Sciatic nerve (tissue), 2 donors: ENCODE results near the gene LIMCH1. TPM values are rescaled to one million over a fixed set of nuclear protein-coding genes. Genes with fewer than 3 reads are reported as not detected.
A peak's percentile ranks its signal among the peaks of the same experiment; 100 is the strongest.

Experiments
- ATAC-seq: fragments of 200-7000 bp; cut with Tn5 transposase; one replicate; pipeline ENCODE4 v1.9.1; 2020; ENCODE audit warnings: mild to moderate bottlenecking, moderate library complexity
- DNase-seq: peaks from one replicate; pipeline ENCODE4 v3.0.0-alpha.2; 2020; ENCODE audit warnings: low spot score
- intact Hi-C: fragments of 100-400 bp; cut with DNase I; formaldehyde crosslinking; loops from one replicate; pipeline ENCODE4 v1.14.2; 2022
- total RNA-seq: library from RNA; stranded (reverse); fragmentation: NEBNext Ultra II Directional; extraction: Animal tissue kit (Norgen Biotek cat#: 25700); gene quantifications from one replicate; pipeline ENCODE4 v1.2.1, GENCODE V29; 2021
- donor health status: DM: no; HTN: no; CAD: no.
- donor health status: DM: no; HTN: no; CAD: no.

LIMCH1 gene
- total RNA-seq, 1 donor from 2014 or later: 195 TPM

DNA sequence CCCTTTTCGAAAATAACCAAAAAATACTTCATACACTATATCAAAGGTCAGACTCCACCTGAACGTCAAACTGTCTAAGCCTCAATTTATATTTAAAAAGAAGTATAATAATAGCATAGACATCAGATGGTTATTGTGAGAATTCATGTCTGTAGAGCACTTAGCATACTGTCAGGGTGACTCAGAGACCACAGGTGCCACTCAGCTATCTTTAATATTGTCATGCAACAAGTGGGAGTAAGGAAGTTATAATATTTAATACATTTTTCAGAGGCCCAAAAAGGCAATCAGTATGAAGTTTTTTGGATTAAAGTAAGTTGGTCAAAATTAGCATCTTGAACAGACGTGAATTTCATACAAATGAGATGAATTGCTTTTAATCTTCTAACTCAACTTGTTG is 117.2 kb downstream of the LIMCH1 start:
- intact Hi-C loops: loop anchor here (10.0 kb wide), 1 partner anchor 370 kb away; no protein-coding TSS in a partner anchor
- no peak for ATAC-seq

DNA sequence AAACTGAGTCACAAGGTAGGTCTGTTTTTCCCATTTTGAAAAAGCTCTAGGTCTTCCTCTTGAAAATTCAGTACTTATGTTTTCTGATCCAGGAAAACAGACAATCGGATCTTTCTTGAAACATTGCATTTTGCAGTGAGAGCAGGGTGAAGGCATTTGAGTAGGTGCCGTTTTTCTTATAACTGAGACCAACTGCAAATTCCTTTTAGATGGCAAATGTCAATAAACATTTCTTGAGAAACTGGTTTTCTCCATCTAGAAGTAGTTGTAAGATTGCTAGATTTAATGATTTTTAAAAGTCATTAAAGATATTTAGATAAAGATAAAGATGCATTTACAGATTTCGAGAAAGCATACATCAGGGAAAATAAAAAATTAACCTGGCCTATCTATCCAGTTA is 118.1 kb downstream of the LIMCH1 start:
- ATAC-seq (no peak), DNase-seq (no peak)
- intact Hi-C loops: loop anchor here (10.0 kb wide), 1 partner anchor 371 kb away; no protein-coding TSS in a partner anchor

More for the DNA sequence above, 117.2 kb downstream of the LIMCH1 start:
- no peak for DNase-seq

DNA sequence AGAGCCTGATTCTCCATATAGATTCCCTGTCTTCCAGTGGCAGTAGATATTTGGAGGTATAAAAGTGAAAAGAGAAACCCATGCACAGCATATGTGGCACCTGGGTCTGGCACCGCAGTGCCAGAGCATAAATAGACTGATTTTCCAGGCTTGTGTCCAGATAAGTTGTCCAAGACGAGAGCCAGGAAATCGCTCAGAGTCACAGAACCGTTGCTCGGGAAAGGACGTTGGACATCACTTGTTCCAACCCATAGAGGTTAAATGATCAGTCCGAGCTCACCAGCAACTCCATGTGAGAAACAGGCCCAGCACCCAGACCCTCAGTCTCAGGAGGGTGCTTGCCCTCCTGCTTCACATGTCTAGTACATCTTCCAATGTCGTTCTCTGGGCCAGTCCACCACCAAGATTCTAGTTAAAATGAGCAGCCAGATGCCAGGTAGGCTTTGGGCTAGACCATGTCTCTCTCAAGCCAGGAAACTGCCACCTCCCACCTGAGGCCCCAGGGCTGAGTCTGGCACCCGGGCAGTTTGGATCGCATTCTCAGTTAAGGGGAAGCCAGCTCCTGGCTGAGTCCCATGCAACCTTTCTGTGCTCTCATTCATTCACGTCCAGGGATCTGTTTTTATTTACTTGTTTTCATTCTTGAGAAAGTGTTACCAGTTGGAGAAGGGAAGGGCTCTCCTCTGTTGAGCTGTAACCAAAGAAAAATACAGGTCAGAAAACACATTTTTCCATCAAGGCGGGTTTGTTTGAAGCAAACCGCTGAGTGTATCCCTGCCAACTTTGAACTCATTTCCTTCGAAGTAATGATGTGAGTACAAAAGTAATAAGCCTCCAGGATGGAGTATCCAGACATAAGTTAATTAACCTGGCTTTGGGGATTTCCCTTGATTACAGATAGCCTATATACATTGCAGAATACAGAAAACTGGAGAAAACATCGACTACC is 118.9 kb downstream of the LIMCH1 start:
- ATAC-seq (no peak), DNase-seq (no peak)
- intact Hi-C loops: loop anchor here (10.0 kb wide), 1 partner anchor 372 kb away; no protein-coding TSS in a partner anchor

DNA sequence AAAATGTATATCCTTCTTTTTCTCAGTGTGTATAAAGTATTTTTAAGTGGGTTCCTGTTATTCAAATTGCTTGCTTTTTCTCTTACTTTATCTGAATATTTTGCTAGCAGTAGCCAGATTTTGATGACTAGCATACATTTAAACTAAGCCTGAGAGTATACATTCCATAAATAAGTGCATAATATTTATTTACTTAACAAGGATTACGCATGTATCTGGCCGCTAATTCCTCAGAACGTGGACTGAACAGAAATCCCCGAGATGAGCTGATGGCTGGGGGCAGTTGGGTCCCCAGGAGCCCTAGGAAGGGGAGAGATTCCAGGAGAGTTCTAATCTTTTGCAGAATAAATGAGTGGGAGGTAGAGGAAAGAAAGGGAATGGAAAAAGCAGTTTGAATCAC is 119.6 kb downstream of the LIMCH1 start:
- intact Hi-C loops: loop anchor here (10.0 kb wide), 1 partner anchor 373 kb away; no protein-coding TSS in a partner anchor
- no peak for ATAC-seq

DNA sequence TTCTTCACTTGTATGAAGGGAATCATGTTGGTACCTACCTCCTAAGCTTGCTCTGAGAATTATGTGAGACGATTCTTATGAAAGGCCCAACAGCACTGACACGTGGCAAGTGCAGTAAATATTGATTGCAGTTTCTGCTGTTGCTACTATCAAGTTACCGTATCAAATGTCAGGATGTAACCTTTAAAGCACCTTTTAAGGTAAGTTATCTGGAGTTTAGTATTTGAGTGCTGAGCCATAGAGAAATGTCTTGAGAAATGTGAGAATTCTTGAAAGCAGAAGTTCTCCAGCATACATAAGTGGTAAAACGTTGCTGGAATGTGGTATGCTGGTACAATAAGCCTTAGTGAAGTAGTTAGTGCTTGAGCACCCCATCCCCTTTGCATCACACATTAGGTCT is 120.2 kb downstream of the LIMCH1 start:
- ATAC-seq: no peak
- intact Hi-C loops: loop anchor here (10.0 kb wide), 1 partner anchor 373 kb away; no protein-coding TSS in a partner anchor
- DNase-seq: no peak

More for the DNA sequence above, 119.6 kb downstream of the LIMCH1 start:
- DNase-seq: no peak

DNA sequence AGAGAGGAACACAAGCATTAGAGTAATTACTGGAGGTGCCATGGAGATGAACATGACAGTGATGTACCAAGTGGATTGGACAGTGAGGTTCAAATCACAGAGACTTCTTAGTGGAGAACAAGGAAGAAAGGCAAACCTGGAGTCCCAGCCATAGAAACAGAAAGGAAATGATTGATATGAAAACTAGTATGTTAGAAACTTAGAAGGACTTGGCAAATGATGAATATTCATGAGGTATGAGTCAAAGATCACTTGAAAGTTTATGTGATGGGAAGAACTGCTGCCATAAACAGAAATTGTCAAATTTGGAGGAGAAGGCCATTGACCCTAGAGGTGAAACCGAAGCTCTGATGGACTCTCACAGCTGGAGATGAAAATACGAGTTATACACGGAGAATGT is 122.4 kb downstream of the LIMCH1 start:
- ATAC-seq: no peak
- intact Hi-C loops: no loop called here

DNA sequence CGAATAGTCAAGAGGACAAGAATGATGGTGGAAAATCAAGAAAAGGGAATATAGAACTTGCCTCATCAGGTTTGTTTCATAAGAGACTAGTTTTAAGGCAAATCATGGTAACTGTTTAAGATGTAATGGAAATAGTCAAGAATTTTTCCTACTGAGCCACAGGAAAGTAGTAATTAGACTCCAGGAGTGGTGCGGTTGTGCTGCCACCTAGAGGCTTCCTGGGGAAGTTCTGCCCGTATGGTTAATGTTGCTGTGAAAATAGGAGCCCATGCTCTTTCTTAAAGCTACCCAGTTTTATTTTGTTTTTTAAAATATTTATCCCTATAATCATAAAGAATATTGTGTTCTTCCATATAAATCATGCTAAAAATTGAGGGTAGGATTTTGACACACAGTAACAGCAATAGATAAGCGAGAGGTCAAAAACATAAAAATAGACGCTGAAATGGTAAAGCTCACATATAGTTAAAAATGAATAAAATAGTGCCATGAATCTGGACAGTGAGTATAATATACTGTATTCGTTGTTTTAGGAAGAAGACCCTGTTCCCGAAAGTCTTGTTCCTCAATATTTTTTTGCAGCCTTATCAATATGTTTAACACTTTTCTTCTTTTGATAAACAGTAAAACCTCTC is 123.6 kb downstream of the LIMCH1 start:
- ATAC-seq (peak; percentile 78), DNase-seq (peak; percentile 80)
- intact Hi-C loops: no loop called here

More for the DNA sequence above, 122.4 kb downstream of the LIMCH1 start:
- DNase-seq: no peak

DNA sequence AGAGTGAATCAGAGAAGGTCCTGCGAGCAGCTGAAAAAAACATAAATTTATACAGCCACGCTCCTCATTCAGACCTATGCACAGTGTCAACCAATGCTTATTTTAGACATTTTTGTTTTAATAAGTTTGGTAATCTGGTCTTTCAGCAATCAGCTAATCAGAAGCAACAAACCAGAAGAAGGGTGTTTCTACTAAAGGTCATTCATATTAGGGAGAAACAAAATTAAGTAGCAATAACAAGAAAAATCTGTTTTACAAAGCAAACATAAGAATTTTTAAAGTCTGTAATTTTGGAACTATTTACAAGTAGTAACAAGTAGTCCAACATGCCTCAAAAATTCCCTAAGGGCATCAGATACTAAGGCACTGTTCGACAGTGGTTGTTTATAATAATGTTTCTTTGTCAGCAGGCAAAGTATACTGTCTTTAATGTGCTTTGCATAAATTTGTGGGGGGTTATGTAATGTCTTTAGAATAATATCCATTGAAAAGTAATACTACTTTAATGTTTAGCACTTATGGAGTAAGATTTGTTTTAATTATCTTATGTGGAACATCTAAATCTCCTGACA is 127.8 kb downstream of the LIMCH1 start:
- DNase-seq: no peak
- intact Hi-C loops: no loop called here

DNA sequence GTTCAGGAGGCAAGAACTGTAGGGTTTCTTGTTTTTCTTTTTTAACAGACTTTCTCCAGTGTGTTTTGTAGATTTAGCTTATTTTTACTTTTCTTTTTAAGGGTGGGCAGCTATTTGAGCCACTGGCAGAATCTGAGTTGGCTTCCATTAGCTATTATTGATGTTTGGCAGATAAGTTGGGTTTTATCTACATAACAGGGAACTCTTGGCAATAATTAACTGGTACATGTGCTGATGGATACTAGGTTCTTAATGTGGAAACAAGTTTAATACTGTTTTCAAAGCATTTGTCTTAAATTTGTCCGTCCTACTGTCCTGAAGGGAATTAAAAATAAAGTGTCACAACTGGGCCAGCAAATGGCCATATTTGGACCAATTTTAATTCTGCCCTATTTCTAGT is 130.1 kb downstream of the LIMCH1 start:
- DNase-seq (no peak), ATAC-seq (no peak)
- intact Hi-C loops: no loop called here

More for the DNA sequence above, 127.8 kb downstream of the LIMCH1 start:
- ATAC-seq: no peak

DNA sequence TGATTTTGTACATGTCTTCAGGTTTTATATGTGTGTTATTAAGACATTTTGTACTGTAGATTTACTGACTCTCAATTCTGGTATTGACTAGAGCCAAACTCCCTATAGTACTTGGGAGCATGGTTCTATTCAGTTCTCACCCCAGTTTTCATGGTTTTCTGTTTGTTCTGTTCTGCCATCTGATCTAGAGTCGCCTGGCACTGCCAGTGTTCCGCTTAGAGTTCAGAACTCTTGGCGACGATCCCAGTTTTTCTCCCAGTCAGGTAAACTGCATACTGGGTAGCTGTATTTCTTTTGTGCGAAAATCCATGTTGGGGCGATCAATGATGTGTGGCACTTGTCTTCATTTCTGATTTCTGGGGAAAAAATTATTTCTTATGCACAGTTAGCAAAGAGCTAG is 132.6 kb downstream of the LIMCH1 start:
- intact Hi-C loops: no loop called here
- no peak for ATAC-seq
- DNase-seq: no peak

DNA sequence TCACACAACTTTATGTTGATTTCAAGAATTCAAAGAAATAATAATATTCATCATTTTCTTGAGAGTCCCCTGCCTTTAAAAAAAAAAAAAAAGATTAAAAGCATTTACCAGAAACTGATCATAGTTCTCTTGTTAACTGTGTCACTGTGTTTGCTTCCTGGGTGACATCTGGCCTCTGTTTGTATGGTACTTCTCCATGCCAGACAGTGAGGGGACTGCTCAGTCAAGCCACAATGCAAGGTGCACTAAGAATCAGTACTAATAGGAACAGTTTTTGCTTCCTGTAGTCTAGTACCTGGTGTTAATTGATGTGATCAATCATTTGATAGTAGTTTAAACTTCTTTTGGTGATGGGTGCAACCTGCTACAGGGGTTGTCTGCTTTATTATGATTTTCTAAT is 133.0 kb downstream of the LIMCH1 start:
- intact Hi-C loops: no loop called here
- no peak for ATAC-seq
- no peak for DNase-seq

DNA sequence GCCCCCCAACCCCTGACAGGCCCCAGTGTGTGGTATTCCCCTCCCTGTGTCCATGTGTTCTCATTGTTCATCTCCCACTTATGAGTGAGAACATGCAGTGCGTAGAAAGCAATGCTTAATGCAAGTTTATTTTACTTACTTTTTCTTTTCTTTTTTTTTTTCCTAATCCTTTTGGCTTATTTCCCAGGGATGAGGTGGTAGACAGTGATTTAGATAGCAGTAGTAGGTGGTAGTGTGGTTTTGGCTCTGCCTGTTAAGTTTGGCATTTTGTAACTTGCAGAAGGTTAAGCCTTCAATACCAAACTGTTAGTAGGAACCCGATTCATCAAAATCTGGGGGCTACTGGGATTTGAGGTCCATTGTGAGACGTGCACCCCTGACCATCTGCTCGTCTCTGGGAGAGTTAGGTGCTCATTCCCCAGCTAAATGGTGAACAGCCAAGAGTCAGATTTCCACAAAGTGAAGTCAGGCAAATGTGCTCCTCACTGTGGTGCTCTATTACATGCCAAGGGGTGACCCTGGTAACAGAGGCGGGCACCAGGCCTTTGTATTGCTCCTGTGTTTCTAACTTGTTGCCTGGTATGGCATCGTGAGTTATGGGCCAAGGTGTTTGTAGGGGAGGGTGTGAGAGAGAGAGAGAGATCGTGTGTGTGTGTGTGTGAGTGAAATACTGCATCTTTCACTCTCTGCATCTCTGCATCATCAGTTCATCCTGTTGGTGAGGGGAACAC is 140.3 kb downstream of the LIMCH1 start:
- intact Hi-C loops: no loop called here
- ATAC-seq (no peak), DNase-seq (no peak)

DNA sequence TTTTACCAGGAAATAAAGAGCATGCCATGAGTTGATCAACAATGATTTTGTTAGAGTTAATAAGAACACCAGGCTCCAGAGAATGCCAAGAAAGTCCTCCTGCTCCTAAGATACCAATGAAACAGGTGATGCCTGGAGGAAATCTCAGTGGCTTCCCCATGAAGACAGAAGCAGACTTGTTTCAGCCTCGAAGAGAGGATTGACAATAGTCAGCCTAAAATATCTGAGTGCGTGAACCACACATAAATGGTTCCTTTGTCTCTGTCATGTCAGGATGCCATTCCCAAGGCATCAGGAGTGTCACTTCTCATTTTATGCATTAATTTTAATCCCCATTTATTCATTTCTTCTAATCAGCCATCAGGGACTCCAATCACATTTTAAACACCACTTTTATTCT is 141.0 kb downstream of the LIMCH1 start:
- intact Hi-C loops: no loop called here
- ATAC-seq: no peak
- no peak for DNase-seq

DNA sequence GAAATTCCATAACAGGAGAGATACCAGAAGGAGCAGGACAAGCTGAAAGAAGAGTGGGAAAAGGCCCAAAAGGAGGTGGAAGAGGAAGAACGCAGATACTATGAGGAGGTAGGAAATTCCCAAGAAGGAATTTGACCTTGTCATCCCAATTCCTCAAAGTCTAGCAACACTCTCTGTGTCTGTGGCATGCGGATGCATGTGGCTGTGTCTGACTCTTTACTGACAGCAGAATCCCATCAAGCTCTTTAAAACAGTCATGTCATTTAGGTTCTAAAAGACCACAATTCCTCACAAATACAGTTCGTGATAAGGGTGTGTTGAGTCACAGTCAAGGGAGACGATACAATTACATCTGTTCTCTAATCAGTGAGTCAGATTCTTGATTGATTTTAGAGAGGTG is 142.0 kb downstream of the LIMCH1 start:
- DNase-seq: no peak

DNA sequence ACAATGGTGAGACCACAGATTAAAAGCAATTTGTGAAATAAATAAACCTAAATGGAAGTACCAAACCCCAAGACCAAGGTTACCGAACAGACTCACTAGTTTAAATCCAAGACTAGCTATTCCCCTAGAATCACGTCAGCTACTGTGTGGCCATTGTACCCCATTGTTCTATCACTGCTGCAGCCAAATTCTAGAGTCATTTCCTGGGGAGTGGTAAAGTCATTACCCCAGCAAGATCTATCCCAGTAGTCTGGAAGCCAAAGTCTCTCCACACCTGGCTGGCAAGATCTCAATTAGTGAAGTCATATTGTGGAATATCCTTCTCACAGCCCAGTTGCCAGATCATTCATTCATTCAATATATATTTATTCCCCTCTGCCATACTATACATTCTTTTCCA is 143.1 kb downstream of the LIMCH1 start:
- ATAC-seq (no peak), DNase-seq (no peak)
- intact Hi-C loops: no loop called here

More for the DNA sequence above, 142.0 kb downstream of the LIMCH1 start:
- ATAC-seq: no peak
- intact Hi-C loops: no loop called here

DNA sequence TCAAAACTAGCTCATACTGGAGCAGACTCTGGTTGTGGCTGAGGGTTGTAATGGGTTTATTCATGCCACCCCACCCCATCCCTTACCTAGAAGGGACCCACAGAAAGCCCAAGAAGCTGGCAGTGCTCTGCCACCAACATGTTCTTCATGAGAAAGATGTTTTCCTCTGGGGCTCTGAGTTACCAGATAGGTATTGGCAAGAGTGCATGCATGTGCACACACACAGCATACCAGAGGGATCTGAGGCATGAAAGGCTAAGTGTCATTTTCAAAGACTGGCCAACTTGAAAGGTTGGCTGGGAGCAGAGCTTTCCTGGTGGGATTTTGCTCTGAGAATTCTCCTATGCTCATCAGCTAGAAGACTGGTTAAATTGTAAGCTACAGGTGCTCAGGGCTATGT is 145.4 kb downstream of the LIMCH1 start:
- intact Hi-C loops: no loop called here
- DNase-seq: no peak
- no peak for ATAC-seq

DNA sequence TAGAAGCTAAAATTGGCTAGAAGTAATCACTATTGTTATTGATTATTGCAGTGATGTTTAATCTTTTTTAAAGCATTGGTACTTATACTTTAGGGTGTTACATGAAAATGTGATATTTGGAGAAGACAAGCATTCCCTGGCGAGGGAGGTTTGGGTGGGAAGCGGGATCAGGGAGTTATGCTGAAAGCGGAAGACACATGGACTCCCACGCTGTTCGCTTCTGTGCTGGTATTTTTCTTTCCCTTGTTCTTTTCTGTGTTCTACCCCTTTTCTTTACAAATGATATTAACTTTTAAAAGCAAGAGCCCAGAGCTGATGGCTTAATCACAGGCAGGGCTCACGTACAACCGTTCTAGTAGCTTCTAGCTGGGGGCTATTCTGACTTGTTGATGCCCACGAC is 148.9 kb downstream of the LIMCH1 start:
- intact Hi-C loops: no loop called here
- DNase-seq (no peak), ATAC-seq (no peak)

DNA sequence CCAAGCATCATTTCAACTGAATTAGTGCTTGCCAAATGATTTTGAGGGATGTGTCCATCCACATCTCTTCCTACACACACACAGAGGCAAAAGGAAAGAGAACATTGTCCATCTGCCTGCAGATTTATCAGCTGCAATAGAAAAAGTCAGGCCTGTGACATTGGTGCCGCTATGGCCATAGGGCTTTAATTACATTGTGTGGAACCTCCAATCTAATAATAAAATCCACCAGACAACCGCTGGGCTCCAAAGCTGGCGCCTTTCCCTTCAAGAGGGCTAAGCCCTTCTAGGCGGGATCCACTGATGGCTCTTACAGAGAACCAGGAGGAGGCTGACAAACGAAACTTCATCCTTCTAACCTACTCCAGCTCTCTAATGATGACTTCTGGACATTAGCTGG is 150.0 kb downstream of the LIMCH1 start:
- ATAC-seq (no peak), DNase-seq (no peak)
- intact Hi-C loops: no loop called here
